ENCODE data around the gene SPATA6.

DNA sequence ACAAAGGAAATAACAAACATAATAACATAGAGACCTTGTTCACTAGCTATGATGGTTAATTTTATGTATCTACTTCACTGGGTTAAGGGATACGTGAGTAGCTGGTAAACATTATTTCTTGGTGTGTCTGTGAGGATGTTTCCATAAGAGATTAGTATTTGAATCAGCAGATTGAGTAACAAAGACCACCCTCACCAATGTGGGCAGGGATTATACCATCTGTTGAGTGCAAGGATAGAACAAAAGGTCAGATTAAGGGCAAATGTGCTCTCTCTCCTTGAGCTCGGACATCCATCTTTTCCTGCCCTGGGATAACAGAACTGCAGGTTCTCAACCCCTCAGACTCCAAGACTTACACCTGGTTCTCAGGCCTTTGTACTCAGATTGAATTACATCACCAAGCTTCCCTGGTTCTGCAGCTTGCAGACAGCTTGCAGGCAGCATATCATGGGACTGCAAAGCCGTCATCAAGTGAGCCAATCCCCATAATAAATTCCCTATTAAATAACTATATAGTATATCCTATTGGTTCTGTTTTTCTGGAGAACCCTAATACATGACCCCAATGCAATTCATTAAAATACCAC, 9.2 kb downstream of the SPATA6 start:
- TF ChIP-seq POLR2A (IDR thresholded peaks at IDR 0.05) = no peak
- TF ChIP-seq, protein P1, sequence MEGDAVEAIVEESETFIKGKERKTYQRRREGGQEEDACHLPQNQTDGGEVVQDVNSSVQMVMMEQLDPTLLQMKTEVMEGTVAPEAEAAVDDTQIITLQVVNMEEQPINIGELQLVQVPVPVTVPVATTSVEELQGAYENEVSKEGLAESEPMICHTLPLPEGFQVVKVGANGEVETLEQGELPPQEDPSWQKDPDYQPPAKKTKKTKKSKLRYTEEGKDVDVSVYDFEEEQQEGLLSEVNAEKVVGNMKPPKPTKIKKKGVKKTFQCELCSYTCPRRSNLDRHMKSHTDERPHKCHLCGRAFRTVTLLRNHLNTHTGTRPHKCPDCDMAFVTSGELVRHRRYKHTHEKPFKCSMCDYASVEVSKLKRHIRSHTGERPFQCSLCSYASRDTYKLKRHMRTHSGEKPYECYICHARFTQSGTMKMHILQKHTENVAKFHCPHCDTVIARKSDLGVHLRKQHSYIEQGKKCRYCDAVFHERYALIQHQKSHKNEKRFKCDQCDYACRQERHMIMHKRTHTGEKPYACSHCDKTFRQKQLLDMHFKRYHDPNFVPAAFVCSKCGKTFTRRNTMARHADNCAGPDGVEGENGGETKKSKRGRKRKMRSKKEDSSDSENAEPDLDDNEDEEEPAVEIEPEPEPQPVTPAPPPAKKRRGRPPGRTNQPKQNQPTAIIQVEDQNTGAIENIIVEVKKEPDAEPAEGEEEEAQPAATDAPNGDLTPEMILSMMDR (IDR thresholded peaks at IDR 0.05) = no peak
- no peak for TF ChIP-seq POLR2AphosphoS5 (IDR thresholded peaks at IDR 0.05)
